Measurements from ENCODE around the gene AHCYL1.

The AHCYL1 gene

DNA sequence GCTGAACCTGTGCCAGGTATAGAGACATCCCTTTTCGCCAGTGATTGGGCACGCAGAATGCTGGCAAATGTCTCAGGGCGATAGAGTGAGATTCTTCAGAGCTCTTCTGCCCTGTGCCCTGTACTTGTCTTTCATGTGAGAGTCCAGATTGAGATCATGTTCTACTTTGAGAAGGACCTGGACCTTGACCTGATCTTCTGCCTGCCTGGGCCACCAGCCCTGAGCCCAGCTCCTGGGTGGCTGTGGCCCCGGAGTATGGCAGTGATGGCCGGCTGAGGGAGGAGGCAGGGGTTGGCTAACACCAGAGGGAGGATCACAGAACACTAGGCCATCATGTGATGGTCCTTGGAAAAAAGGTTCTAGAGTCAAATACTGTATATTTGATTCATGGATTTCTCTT lies 63.7 kb downstream of the AHCYL1 start:
- Histone ChIP-seq H3K4me1 (ENCODE audit: insufficient read depth, low read length) (no peaks in the 10 kb centered on the region), H3K9ac (ENCODE audit: low read depth, low read length) (no peak overlapping the region), H3K9me3 (ENCODE audit: control insufficient read depth, insufficient read depth, low read length) (no peaks in the 10 kb centered on the region), H3K36me3 (ENCODE audit: insufficient read depth, low read length) (peaks cover 33% of the 10 kb centered on the region)

- Histone ChIP-seq H3K4me1 (ENCODE audit: insufficient read depth, low read length) (no peaks in the 10 kb centered on the region), H3K36me3 (ENCODE audit: insufficient read depth, low read length) (peaks cover 30% of the 10 kb centered on the region), H3K9ac (ENCODE audit: low read depth, low read length) (no peak overlapping the region), H3K9me3 (ENCODE audit: control insufficient read depth, insufficient read depth, low read length) (no peaks in the 10 kb centered on the region)
Observed at GRCh38 chr1:110048923-110049601, 64.5 kb downstream of the AHCYL1 start.

- no peaks in the 10 kb centered on the region for H3K9me3 ChIP-seq (ENCODE audit: control insufficient read depth, insufficient read depth, low read length)
- H3K9ac ChIP-seq (ENCODE audit: low read depth, low read length) = no peak overlapping the region
- H3K4me1 ChIP-seq (ENCODE audit: insufficient read depth, low read length) = no peaks in the 10 kb centered on the region
- H3K36me3 ChIP-seq (ENCODE audit: insufficient read depth, low read length) = peaks cover 40% of the 10 kb centered on the region
Observed at GRCh38 chr1:110049801-110050601, 65.4 kb downstream of the AHCYL1 start.

DNA sequence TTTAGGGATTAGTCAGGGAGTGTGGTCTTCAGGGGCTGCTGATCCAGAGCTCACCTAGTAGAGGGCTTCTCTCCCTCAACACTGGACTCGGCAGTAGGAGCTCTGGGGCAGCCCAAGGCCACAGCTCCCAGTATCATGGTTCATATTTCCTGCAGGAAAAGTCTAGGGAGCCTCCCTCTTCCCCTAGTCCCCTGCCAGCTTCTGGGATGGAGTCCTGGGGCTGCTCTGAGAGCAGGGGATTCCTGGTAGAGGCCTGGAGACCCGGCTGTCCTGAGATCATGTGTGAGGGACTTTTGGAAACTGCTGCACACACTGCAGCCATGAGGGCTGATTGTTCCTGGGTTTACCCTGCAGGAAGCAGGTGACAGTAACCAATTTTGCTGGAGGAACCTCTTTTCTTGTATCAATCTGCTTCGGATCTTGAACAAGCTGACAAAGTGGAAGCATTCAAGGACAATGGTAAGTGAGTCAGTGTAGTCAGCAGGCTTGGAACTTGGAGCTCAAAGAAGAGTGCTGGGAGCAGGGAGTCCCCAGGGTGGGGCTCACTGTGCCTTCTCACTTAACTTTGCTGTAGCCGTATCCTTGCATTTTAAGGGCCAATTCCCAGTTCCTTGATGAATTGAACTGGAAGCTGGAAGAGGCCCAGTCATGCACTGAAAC lies 66.2 kb downstream of the AHCYL1 start:
- Histone ChIP-seq H3K4me1 (ENCODE audit: insufficient read depth, low read length) (no peaks in the 10 kb centered on the region), H3K9me3 (ENCODE audit: control insufficient read depth, insufficient read depth, low read length) (no peaks in the 10 kb centered on the region), H3K36me3 (ENCODE audit: insufficient read depth, low read length) (peaks cover 41% of the 10 kb centered on the region), H3K9ac (ENCODE audit: low read depth, low read length) (no peak overlapping the region)

GRCh38 chr1:110051262-110051648 lies 66.7 kb downstream of the AHCYL1 start:
- H3K9ac ChIP-seq (ENCODE audit: low read depth, low read length) = no peak overlapping the region
- no peaks in the 10 kb centered on the region for H3K4me1 ChIP-seq (ENCODE audit: insufficient read depth, low read length)
- peaks cover 44% of the 10 kb centered on the region for H3K36me3 ChIP-seq (ENCODE audit: insufficient read depth, low read length)
- no peaks in the 10 kb centered on the region for H3K9me3 ChIP-seq (ENCODE audit: control insufficient read depth, insufficient read depth, low read length)

DNA sequence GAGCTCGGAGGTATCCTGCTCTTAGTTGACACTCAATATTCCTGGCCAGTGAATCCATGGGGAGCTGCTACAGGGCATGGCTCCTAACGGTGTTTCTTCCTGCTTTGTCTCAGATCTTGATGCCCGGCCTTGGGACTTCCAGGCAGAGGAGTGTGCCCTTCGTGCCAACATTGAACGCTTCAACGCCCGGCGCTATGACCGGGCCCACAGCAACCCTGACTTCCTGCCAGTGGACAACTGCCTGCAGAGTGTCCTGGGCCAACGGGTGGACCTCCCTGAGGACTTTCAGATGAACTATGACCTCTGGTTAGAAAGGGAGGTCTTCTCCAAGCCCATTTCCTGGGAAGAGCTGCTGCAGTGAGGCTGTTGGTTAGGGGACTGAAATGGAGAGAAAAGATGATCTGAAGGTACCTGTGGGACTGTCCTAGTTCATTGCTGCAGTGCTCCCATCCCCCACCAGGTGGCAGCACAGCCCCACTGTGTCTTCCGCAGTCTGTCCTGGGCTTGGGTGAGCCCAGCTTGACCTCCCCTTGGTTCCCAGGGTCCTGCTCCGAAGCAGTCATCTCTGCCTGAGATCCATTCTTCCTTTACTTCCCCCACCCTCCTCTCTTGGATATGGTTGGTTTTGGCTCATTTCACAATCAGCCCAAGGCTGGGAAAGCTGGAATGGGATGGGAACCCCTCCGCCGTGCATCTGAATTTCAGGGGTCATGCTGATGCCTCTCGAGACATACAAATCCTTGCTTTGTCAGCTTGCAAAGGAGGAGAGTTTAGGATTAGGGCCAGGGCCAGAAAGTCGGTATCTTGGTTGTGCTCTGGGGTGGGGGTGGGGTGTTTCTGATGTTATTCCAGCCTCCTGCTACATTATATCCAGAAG lies 69.2 kb downstream of the AHCYL1 start:
- Histone ChIP-seq H3K9ac (ENCODE audit: low read depth, low read length) (no peak overlapping the region), H3K4me1 (ENCODE audit: insufficient read depth, low read length) (no peaks in the 10 kb centered on the region), H3K9me3 (ENCODE audit: control insufficient read depth, insufficient read depth, low read length) (no peaks in the 10 kb centered on the region), H3K36me3 (ENCODE audit: insufficient read depth, low read length) (peaks cover 38% of the 10 kb centered on the region)

GRCh38 chr1:110055493-110056284 lies 71.1 kb downstream of the AHCYL1 start:
- H3K9ac ChIP-seq (ENCODE audit: low read depth, low read length) = no peak overlapping the region
- H3K9me3 ChIP-seq (ENCODE audit: control insufficient read depth, insufficient read depth, low read length) = no peaks in the 10 kb centered on the region
- no peaks in the 10 kb centered on the region for H3K4me1 ChIP-seq (ENCODE audit: insufficient read depth, low read length)
- peaks cover 35% of the 10 kb centered on the region for H3K36me3 ChIP-seq (ENCODE audit: insufficient read depth, low read length)

DNA sequence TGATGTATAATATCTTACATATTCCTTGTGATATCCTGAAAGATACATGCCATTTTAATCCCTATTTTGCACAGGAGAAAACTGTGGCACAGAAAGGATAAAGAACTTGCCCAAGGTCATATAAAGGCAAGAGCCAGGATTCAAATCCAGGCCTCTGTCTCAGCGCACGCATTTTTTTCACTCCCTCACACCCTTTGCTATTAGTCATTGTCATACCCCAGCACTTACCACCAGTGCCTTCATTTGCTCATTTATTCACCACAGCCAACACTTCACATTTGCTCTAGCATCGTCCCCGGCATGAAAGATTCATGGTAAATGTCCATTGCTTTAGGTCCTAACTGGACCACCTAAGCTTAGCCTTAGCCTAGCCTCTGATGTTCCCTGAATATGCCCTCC lies 71.7 kb downstream of the AHCYL1 start:
- Histone ChIP-seq H3K9me3 (ENCODE audit: control insufficient read depth, insufficient read depth, low read length) (no peaks in the 10 kb centered on the region), H3K9ac (ENCODE audit: low read depth, low read length) (no peak overlapping the region), H3K36me3 (ENCODE audit: insufficient read depth, low read length) (peaks cover 35% of the 10 kb centered on the region)

DNA sequence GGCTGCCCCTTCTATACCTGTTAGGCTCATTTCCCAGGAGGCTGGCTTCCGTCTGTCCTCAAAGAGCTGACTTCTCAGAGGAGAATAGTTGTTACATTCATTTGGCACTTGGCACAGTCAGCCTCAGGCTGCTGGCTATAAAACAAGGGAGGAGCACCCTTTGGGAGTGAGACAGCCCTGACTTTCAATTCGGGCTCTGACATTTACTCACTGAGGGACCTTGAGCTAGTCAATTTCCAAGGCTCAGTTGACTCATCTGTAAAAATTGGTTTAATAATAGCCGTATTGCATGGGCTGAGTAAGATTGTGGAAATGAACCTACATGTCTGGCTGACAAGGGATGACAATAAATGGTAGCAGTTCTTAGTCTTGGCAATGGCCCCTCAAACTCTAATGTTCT lies 72.2 kb downstream of the AHCYL1 start:
- Histone ChIP-seq H3K9ac (ENCODE audit: low read depth, low read length) (no peak overlapping the region), H3K36me3 (ENCODE audit: insufficient read depth, low read length) (peaks cover 35% of the 10 kb centered on the region), H3K4me1 (ENCODE audit: insufficient read depth, low read length) (no peaks in the 10 kb centered on the region), H3K9me3 (ENCODE audit: control insufficient read depth, insufficient read depth, low read length) (no peaks in the 10 kb centered on the region)

More for the DNA sequence above, 71.7 kb downstream of the AHCYL1 start:
- H3K4me1 ChIP-seq (ENCODE audit: insufficient read depth, low read length) = no peaks in the 10 kb centered on the region

- H3K4me1 ChIP-seq (ENCODE audit: insufficient read depth, low read length) = no peaks in the 10 kb centered on the region
- no peak overlapping the region for H3K9ac ChIP-seq (ENCODE audit: low read depth, low read length)
- no peaks in the 10 kb centered on the region for H3K9me3 ChIP-seq (ENCODE audit: control insufficient read depth, insufficient read depth, low read length)
- peaks cover 35% of the 10 kb centered on the region for H3K36me3 ChIP-seq (ENCODE audit: insufficient read depth, low read length)
Observed at GRCh38 chr1:110057963-110058518, 73.5 kb downstream of the AHCYL1 start.

- Histone ChIP-seq H3K9me3 (ENCODE audit: control insufficient read depth, insufficient read depth, low read length) (no peaks in the 10 kb centered on the region), H3K36me3 (ENCODE audit: insufficient read depth, low read length) (peaks cover 35% of the 10 kb centered on the region), H3K9ac (ENCODE audit: low read depth, low read length) (no peak overlapping the region), H3K4me1 (ENCODE audit: insufficient read depth, low read length) (no peaks in the 10 kb centered on the region)
Observed at GRCh38 chr1:110058591-110058990, 74.0 kb downstream of the AHCYL1 start.

GRCh38 chr1:110059133-110059863 lies 74.7 kb downstream of the AHCYL1 start:
- Histone ChIP-seq H3K36me3 (ENCODE audit: insufficient read depth, low read length) (peaks cover 30% of the 10 kb centered on the region), H3K4me1 (ENCODE audit: insufficient read depth, low read length) (no peaks in the 10 kb centered on the region), H3K9me3 (ENCODE audit: control insufficient read depth, insufficient read depth, low read length) (no peaks in the 10 kb centered on the region), H3K9ac (ENCODE audit: low read depth, low read length) (no peak overlapping the region)

All from ES-I3 (cell line).